Measurements from ENCODE around the gene HTT. TPM values are rescaled to one million over a fixed set of nuclear protein-coding genes. Genes with fewer than 3 reads are reported as not detected.

The HTT gene
- total and polyA plus RNA-seq, 10 of the 15 experiments (the other 5 are each of a cell fraction or from before 2014, with no cell fraction given): 3.3 to 113 (median 43.3) TPM

- in situ Hi-C loops (cut with MboI): no loop called here
- BruUV-seq (replicated peaks): no TSS peak
- ChIA-PET POLR2A (no interaction called here), CTCF (no interaction called here), RAD21 (ENCODE audit: unreplicated experiment) (no interaction called here), SMC1A (ENCODE audit: uncharacterized antibody, unreplicated experiment) (no interaction called here)
- FAIRE-seq: no peak
- Histone ChIP-seq H3K4me1 (ENCODE audit: control insufficient read depth, insufficient read depth, low read length) (no peaks in the 10 kb centered on the region), H3K4me2 (ENCODE audit: control insufficient read depth, insufficient read depth) (no peak overlapping the region), H3K9me3 (replicated peaks; ENCODE audit: control insufficient read depth, insufficient read depth, low read length) (no peaks in the 10 kb centered on the region), H3K4me3 (no peak overlapping the region), H3K9ac (ENCODE audit: control insufficient read depth, insufficient read depth, low read length) (no peak overlapping the region), H3K36me3 (ENCODE audit: control insufficient read depth in 2 of 2, insufficient read depth in 2 of 2, low read length in 1 of 2) (peaks cover 49% of the 10 kb centered on the region in 2 experiments), H3K27me3 (replicated peaks in 1 of 2; ENCODE audit: control insufficient read depth in 2 of 2, insufficient read depth in 2 of 2, low read length in 1 of 2) (no peaks in the 10 kb centered on the region), H4K20me1 (ENCODE audit: control insufficient read depth, insufficient read depth) (no peaks in the 10 kb centered on the region), H2AFZ (ENCODE audit: control insufficient read depth, low read depth, low read length) (no peak overlapping the region), H3K27ac (ENCODE audit: control insufficient read depth, insufficient read depth) (no peak overlapping the region), H3K79me2 (ENCODE audit: control insufficient read depth, insufficient read depth, low read length) (no peaks in the 10 kb centered on the region)
- 34% methylated on average over 9 of the region's 9 CpGs for WGBS (ENCODE audit: insufficient coverage, insufficient replicate concordance, low lambda C conversion rate, missing lambda C conversion rate)
- intact Hi-C loops (cut with micrococcal nuclease; ENCODE audit: unreplicated experiment): no loop called here
- no peak for ATAC-seq
- DNase-seq (ENCODE audit: low read depth, low spot score): no peak
- TF ChIP-seq SMARCA5 (IDR thresholded peaks at IDR 0.05): no peak
- no peak for TF ChIP-seq SUZ12 (IDR thresholded peaks at IDR 0.05; ENCODE audit: unreplicated experiment)
These were observed 152.0 kb downstream of the HTT start for GRCh38 chr4:3226467-3226866.

- Histone ChIP-seq H2AFZ (ENCODE audit: control insufficient read depth, low read depth, low read length) (no peak overlapping the region), H3K9me3 (replicated peaks; ENCODE audit: control insufficient read depth, insufficient read depth, low read length) (no peaks in the 10 kb centered on the region), H3K9ac (ENCODE audit: control insufficient read depth, insufficient read depth, low read length) (no peak overlapping the region), H3K27me3 (replicated peaks in 1 of 2; ENCODE audit: control insufficient read depth in 2 of 2, insufficient read depth in 2 of 2, low read length in 1 of 2) (no peaks in the 10 kb centered on the region), H3K36me3 (ENCODE audit: control insufficient read depth in 2 of 2, insufficient read depth in 2 of 2, low read length in 1 of 2) (peaks cover 46 to 51% of the 10 kb centered on the region in 2 experiments; a peak in 3 of 4 replicates), H3K79me2 (ENCODE audit: control insufficient read depth, insufficient read depth, low read length) (no peaks in the 10 kb centered on the region), H3K4me2 (ENCODE audit: control insufficient read depth, insufficient read depth) (no peak overlapping the region), H3K27ac (ENCODE audit: control insufficient read depth, insufficient read depth) (no peak overlapping the region), H3K4me1 (ENCODE audit: control insufficient read depth, insufficient read depth, low read length) (no peaks in the 10 kb centered on the region), H4K20me1 (ENCODE audit: control insufficient read depth, insufficient read depth) (no peaks in the 10 kb centered on the region), H3K4me3 (no peak overlapping the region)
- no peak for DNase-seq (ENCODE audit: low read depth, low spot score)
- no TSS peak for BruUV-seq (replicated peaks)
- 100% methylated on average over 6 of the region's 6 CpGs for WGBS (ENCODE audit: insufficient coverage, insufficient replicate concordance, low lambda C conversion rate, missing lambda C conversion rate)
- ChIA-PET RAD21 (ENCODE audit: unreplicated experiment) (no interaction called here), CTCF (no interaction called here), SMC1A (ENCODE audit: uncharacterized antibody, unreplicated experiment) (no interaction called here), POLR2A (no interaction called here)
- in situ Hi-C loops (cut with MboI) (no loop called here), intact Hi-C loops (cut with micrococcal nuclease; ENCODE audit: unreplicated experiment) (no loop called here)
- FAIRE-seq: no peak
- no peak for ATAC-seq
- TF ChIP-seq E2F8 (IDR thresholded peaks at IDR 0.05; ENCODE audit: low read depth, partially characterized antibody) (no peak), TCF12 (IDR thresholded peaks at IDR 0.05; ENCODE audit: low read depth, low read length) (no peak), POLR2AphosphoS5 (IDR thresholded peaks at IDR 0.05; ENCODE audit: low read length) (no peak), POLR2A (IDR thresholded peaks at IDR 0.05; ENCODE audit: low read depth, low read length) (no peak), IRF5 (IDR thresholded peaks at IDR 0.05; ENCODE audit: borderline replicate concordance) (no peak)
These were observed 152.5 kb downstream of the HTT start for GRCh38 chr4:3226944-3227343.

Measured in GM12878 (cell line).